ENCODE data around the gene DRC3.

The DRC3 gene

GRCh38 chr17:17929655-17930380 lies 42.8 kb upstream of the DRC3 start:
- H3K27ac ChIP-seq, result no peak overlapping the region
- TF ChIP-seq CTCF (conservative IDR thresholded peaks at IDR 0.05), result no peak

GRCh38 chr17:17930674-17931073 lies 42.0 kb upstream of the DRC3 start:
- no peak overlapping the region for H3K27ac ChIP-seq
- no peak for TF ChIP-seq CTCF (conservative IDR thresholded peaks at IDR 0.05)

DNA sequence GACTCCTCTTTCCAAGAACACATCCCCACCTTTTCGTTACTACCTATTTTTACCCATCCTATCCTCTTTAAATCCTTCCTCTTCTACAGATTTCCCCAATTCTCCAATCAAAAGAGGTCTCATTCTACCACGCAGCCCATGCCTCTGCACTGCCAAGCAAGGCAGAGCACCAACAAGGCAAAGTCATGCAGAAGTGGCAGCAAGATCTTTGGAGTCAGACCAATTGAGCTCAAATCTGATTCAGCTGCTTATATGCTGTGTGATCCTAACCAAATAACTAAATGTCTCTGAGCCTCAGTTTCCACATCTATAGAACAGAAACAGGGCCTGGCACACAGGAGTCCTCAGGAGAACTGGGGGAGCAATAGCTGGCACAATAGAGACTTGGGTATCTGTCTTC lies 41.5 kb upstream of the DRC3 start:
- TF ChIP-seq CTCF (conservative IDR thresholded peaks at IDR 0.05), result no peak
- no peak overlapping the region for H3K27ac ChIP-seq

DNA sequence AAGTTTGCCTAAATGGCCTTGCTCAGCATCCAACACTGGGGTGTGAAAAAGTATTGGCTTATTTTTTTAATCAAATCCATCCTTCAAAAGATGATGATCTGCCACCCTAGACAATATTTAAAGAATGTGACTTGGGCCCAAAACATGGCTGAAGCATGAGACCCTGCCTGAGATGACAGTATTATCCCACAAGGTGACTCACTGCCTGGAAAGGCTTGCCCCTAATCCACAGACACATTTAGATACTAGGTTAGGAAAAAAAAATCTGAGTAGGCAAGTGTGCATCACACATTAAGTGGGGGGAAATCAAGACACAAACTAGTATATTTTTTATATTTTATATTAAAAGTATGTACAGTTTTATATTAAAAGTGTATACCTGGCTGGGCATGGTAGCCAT lies 38.9 kb upstream of the DRC3 start:
- peak overlapping the region; percentile 61; the same call in 1 of the 2 replicates for H3K27ac ChIP-seq
- TF ChIP-seq CTCF (conservative IDR thresholded peaks at IDR 0.05), result no peak

DNA sequence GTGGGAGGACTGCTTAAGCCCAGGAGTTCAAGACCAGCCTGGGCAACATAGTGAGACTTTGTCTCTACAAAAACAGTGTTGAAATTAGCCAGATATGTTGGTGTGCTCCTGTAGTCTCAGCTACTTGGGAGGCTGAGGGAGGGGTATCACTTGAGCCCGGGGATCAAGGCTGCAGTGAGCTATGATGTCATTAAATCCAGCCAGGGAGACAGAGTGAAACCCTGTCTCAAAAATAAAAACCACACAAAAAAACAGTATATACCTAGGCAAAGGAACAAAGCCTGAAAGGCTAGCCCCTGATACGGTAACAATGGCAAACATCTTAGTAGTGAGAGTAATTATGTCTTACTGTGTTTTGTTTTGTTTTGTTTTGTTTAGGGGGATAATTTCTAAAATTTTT lies 38.4 kb upstream of the DRC3 start:
- no peak for TF ChIP-seq CTCF (conservative IDR thresholded peaks at IDR 0.05)

DNA sequence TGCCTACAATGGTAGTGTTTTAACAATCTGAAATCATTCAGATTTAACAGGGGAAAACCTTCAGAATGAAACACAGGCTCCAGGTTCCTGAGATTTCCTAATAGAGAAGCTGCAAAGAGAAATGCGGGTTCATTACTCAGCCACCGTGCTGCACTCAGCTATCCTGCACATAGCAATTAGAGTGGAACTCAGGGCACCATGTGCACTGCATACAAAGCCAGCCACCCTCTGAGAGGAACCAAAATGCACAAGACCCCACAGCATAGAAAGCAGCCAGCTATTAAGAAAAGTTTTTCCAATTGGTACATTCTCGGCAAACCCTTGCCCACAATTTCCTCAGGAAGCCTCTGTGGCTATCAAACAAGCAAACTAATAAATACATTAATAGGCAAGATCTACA lies 37.9 kb upstream of the DRC3 start:
- H3K27ac ChIP-seq, result peak overlapping the region; percentile 61
- no peak for TF ChIP-seq CTCF (conservative IDR thresholded peaks at IDR 0.05)

More for the DNA sequence above, 38.4 kb upstream of the DRC3 start:
- H3K27ac ChIP-seq, result peak overlapping the region; percentile 61

- no peak for TF ChIP-seq CTCF (conservative IDR thresholded peaks at IDR 0.05)
- H3K27ac ChIP-seq, result peak overlapping the region; percentile 61
Measured at GRCh38 chr17:17935321-17936271, 37.1 kb upstream of the DRC3 start.
